Measurements from ENCODE around the gene MCOLN2. TPM values are rescaled to one million over a fixed set of nuclear protein-coding genes. Genes with fewer than 3 reads are reported as not detected.
A peak's percentile ranks its signal among the peaks of the same experiment; 100 is the strongest.

The MCOLN2 gene
- total RNA-seq, 2 experiments from 2014 or later: 51.8 to 60.6 TPM

DNA sequence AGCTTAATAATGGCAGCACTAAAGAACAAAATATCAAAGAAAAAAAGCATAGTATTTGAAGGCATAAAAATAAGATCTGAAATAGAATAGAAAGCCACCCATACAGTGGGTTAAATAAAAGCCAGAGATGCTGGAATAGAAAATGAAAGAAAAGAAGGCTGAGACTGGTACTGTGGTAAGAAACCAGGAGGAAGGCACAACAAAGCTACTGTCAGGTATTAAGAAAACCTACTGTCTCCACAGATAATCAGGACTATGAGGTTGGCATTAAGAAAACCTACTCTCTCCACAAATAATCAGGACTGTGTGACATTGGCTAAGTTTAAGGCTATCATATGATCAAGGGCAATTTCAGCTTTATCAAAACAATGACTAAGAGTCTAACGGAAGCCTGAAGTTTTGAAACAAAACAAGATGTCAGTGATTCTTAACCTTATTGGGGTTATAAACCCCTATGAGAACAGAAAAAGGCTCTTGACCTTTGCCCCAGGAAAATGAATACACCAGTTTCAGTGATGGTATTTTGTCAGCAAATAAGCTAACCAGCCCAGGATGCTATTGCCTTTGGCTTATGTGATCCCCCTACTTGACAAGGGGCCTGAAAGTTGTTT lies 24.4 kb downstream of the MCOLN2 start:
- CTCF ChIA-PET: interaction anchor here (0.9 to 3.5 kb wide), 10 partner anchors 10 to 286 kb away, joined by 3 to 23 read pairs (median 5); partner anchors contain the start of genes C1orf52 and MCOLN2
- peaks cover 34% of the 10 kb centered on the region for H3K36me3 Mint-ChIP-seq
- H3K4me3 Mint-ChIP-seq: peak overlapping the region; percentile 66
- H3K4me1 Mint-ChIP-seq: peaks cover 69% of the 10 kb centered on the region
- ATAC-seq (peak; percentile 67), DNase-seq (no peak)
- H3K27ac Mint-ChIP-seq: peak overlapping the region; percentile 97
- H3K27me3 Mint-ChIP-seq: no peaks in the 10 kb centered on the region
- no peaks in the 10 kb centered on the region for H3K9me3 Mint-ChIP-seq (ENCODE audit: low read depth)

DNA sequence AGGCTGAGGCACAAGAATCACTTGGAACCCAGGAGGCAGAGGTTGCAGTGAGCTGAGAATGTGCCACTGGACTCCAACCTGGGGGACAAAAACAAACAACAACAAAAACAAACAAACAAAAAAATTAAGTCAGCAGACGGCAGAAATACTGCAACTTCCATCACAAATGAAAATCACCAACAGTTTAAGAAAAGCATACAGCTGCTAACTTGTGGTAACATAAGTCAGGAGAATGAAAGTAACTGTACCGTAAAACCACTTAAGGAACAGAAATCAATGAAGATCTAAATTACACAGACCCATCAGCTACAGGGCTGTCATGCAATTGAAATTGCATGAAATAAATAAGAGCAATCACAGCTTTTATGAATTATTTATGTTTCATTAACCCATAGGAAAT lies 25.0 kb downstream of the MCOLN2 start:
- no peak for DNase-seq
- Mint-ChIP-seq H3K27me3 (no peaks in the 10 kb centered on the region), H3K4me3 (peak overlapping the region; percentile 66), H3K27ac (peak overlapping the region; percentile 97), H3K36me3 (peaks cover 30% of the 10 kb centered on the region), H3K4me1 (peaks cover 68% of the 10 kb centered on the region), H3K9me3 (ENCODE audit: low read depth) (no peaks in the 10 kb centered on the region)
- peak; percentile 26 for ATAC-seq
- CTCF ChIA-PET: interaction anchor here (1.0 to 3.5 kb wide), 10 partner anchors 20 to 287 kb away, joined by 3 to 23 read pairs (median 6); partner anchors contain the start of genes C1orf52 and MCOLN2

DNA sequence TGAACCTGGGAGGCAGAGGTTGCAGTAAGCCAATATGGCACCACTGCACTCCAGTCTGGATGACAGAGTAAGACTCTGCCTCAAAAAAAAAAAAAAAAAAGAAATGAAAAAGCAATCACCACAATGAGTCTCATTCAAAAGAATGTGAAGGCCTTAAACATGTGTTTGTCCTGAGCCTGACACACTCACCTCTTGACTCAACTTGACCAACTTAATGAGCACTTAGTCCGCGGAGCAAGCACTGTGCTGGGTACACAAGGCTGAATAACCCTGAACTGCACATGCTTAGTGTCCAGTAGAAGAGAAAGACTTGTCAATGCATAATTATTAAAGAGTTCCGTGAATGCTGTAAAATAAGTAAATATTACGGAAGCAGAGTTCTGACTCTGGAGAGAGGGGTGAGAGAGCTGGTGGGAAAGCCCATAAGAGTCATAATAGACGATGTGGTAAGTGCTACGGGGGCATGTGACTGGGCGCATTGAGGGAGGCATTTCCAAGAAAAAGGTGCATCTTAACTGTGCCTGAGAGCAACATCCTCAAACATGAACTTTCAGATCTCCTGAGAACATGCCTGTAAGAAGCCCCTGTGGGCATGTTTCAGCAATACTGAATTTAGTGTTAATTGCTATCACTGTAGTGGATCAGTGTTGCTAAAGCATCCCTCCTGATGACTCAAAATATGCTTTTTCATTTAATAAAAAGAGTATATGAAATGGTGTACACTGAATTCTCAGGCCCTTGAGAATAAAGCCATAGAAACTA lies 27.2 kb downstream of the MCOLN2 start:
- ATAC-seq: peak; percentile 64
- CTCF ChIA-PET: interaction anchor here (1.0 kb wide), 2 partner anchors 25 to 58 kb away, joined by 3 read pairs; no protein-coding TSS in a partner anchor
- Mint-ChIP-seq H3K27ac (peak overlapping the region; percentile 68), H3K36me3 (peaks cover 32% of the 10 kb centered on the region), H3K27me3 (no peaks in the 10 kb centered on the region), H3K9me3 (ENCODE audit: low read depth) (no peaks in the 10 kb centered on the region), H3K4me1 (peaks cover 53% of the 10 kb centered on the region), H3K4me3 (no peak overlapping the region)
- peak; percentile 81 for DNase-seq

DNA sequence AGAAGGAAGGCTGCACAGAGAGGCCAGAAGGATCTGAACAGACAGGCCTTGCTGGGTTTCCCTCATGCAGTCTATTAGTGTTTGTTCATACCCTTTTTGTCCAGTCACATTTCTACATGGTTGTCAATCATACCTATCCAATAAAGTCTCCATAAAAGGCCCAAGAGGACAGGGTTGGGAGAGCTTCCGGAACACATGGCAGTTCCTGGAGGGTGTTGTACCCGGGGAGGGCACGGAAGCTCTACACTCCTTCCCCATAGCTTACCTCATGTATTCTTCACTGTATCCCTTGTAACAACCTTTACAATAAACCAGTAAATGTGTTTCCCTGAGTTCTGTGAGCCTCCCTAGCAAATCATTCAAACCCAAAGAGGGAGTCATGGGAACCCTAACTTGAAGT lies 28.0 kb downstream of the MCOLN2 start:
- ATAC-seq (no peak), DNase-seq (no peak)
- H3K9me3 Mint-ChIP-seq (ENCODE audit: low read depth): no peaks in the 10 kb centered on the region
- H3K4me3 Mint-ChIP-seq: no peak overlapping the region
- peaks cover 34% of the 10 kb centered on the region for H3K36me3 Mint-ChIP-seq
- CTCF ChIA-PET: interaction anchor here (0.7 to 1.0 kb wide), 2 partner anchors 9 to 24 kb away, joined by 3 read pairs; no protein-coding TSS in a partner anchor
- H3K27me3 Mint-ChIP-seq: no peaks in the 10 kb centered on the region
- peaks cover 45% of the 10 kb centered on the region for H3K4me1 Mint-ChIP-seq
- H3K27ac Mint-ChIP-seq: no peak overlapping the region

DNA sequence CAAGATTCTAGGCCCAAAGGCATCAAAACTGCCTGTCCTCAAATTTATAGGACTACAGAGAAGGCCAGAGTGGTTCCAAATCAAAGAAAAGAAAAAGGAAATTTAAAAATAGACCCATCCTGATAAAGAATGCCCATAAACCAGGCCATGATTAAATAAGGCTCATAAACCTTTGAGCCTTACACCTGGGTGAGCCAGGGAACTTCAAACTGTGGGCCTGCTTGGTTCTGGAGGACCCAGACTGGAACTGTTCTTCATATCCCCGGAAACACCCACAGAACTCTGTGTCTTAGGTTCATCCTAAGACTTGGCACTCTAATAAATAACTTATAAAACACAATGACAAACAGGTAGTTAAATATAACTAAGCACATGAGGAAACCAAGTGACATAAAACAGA lies 28.8 kb downstream of the MCOLN2 start:
- DNase-seq (no peak), ATAC-seq (no peak)
- Mint-ChIP-seq H3K4me3 (no peak overlapping the region), H3K4me1 (peaks cover 37% of the 10 kb centered on the region), H3K27me3 (no peaks in the 10 kb centered on the region), H3K27ac (no peak overlapping the region), H3K9me3 (ENCODE audit: low read depth) (no peaks in the 10 kb centered on the region), H3K36me3 (peaks cover 42% of the 10 kb centered on the region)
- CTCF ChIA-PET: interaction anchor here (0.7 to 1.2 kb wide), 2 partner anchors 8 to 23 kb away, joined by 3 read pairs; no protein-coding TSS in a partner anchor

DNA sequence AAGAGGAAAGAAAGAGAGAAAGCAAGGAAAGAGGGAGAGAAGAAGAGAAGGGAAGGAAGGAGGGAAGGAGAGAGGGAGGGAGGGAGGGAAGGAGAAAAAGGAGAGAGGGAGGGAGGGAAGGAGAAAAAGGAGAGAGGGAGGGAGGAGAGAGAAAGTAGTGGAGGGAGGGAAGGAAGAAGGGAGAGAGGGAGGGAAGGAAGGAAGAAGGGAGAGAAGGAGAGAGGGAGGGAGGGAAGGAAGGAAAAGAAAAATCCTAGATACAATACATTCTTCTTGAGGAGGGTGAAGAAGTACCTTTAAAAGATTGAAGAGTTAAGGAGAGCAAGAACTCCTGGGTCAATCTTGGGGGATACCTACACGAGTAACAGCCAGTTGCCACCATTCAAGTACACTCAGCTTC lies 29.2 kb downstream of the MCOLN2 start:
- H3K36me3 Mint-ChIP-seq: peaks cover 44% of the 10 kb centered on the region
- H3K4me3 Mint-ChIP-seq: no peak overlapping the region
- peaks cover 33% of the 10 kb centered on the region for H3K4me1 Mint-ChIP-seq
- no peaks in the 10 kb centered on the region for H3K9me3 Mint-ChIP-seq (ENCODE audit: low read depth)
- no peaks in the 10 kb centered on the region for H3K27me3 Mint-ChIP-seq
- CTCF ChIA-PET: interaction anchor here (1.2 kb wide), 1 partner anchor 23 kb away, joined by 3 read pairs; no protein-coding TSS in a partner anchor
- H3K27ac Mint-ChIP-seq: no peak overlapping the region
- DNase-seq (no peak), ATAC-seq (no peak)

DNA sequence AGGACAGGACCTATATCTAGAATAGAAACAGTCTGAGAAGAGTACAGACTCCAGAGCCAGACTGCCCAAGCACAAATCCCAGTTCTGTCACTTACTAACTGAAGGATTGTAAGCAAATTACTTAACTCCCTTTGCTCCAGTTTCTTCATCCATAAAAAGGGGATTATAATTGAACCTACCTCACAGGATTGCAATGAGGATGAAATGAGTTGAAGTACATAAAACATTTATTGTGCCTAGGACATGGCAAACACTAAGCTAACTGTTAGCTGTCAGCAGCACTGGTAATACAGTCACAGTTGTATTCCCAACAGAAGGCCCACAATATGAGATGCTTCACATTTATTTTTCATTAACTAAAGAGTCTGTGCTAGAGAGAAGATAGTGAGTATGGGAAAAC lies 33.9 kb downstream of the MCOLN2 start:
- no peak for ATAC-seq
- Mint-ChIP-seq H3K9me3 (ENCODE audit: low read depth) (no peaks in the 10 kb centered on the region), H3K27me3 (no peaks in the 10 kb centered on the region), H3K4me1 (peaks cover 19% of the 10 kb centered on the region), H3K36me3 (peaks cover 52% of the 10 kb centered on the region), H3K4me3 (no peak overlapping the region), H3K27ac (no peak overlapping the region)
- no peak for DNase-seq
- CTCF ChIA-PET: interaction anchor here (1.3 kb wide), 1 partner anchor 64 kb away, joined by 3 read pairs; no protein-coding TSS in a partner anchor

GRCh38 chr1:84961316-84961715 lies 35.6 kb downstream of the MCOLN2 start:
- H3K36me3 Mint-ChIP-seq: peaks cover 64% of the 10 kb centered on the region

GRCh38 chr1:84960371-84960770 lies 36.5 kb downstream of the MCOLN2 start:
- no peaks in the 10 kb centered on the region for H3K9me3 Mint-ChIP-seq (ENCODE audit: low read depth)
- DNase-seq (no peak), ATAC-seq (no peak)
- CTCF ChIA-PET: interaction anchor here (1.3 to 4.8 kb wide), 6 partner anchors 8 to 299 kb away, joined by 3 to 26 read pairs (median 4); partner anchors contain the start of gene C1orf52
- H3K36me3 Mint-ChIP-seq: peaks cover 66% of the 10 kb centered on the region
- H3K27ac Mint-ChIP-seq: no peak overlapping the region
- H3K4me3 Mint-ChIP-seq: no peak overlapping the region
- H3K4me1 Mint-ChIP-seq: peaks cover 17% of the 10 kb centered on the region
- no peaks in the 10 kb centered on the region for H3K27me3 Mint-ChIP-seq

More at GRCh38 chr1:84961316-84961715, 35.6 kb downstream of the MCOLN2 start:
- no peak for ATAC-seq
- no peaks in the 10 kb centered on the region for H3K9me3 Mint-ChIP-seq (ENCODE audit: low read depth)
- H3K27me3 Mint-ChIP-seq: no peaks in the 10 kb centered on the region
- no peak overlapping the region for H3K27ac Mint-ChIP-seq
- peaks cover 17% of the 10 kb centered on the region for H3K4me1 Mint-ChIP-seq
- CTCF ChIA-PET: interaction anchor here (1.0 to 1.4 kb wide), 3 partner anchors 34 to 310 kb away, joined by 3 to 4 read pairs (median 3); no protein-coding TSS in a partner anchor
- no peak overlapping the region for H3K4me3 Mint-ChIP-seq
- no peak for DNase-seq

- Mint-ChIP-seq H3K4me3 (no peak overlapping the region), H3K9me3 (ENCODE audit: low read depth) (no peaks in the 10 kb centered on the region), H3K27ac (peak overlapping the region; percentile 41), H3K27me3 (no peaks in the 10 kb centered on the region), H3K4me1 (peaks cover 17% of the 10 kb centered on the region), H3K36me3 (peaks cover 72% of the 10 kb centered on the region)
- ATAC-seq (peak; percentile 95), DNase-seq (peak; percentile 76)
- CTCF ChIA-PET: interaction anchor here (1.3 to 4.8 kb wide), 8 partner anchors 11 to 300 kb away, joined by 3 to 26 read pairs (median 4); partner anchors contain the start of gene C1orf52
Observed at GRCh38 chr1:84959294-84959693, 37.6 kb downstream of the MCOLN2 start.

DNA sequence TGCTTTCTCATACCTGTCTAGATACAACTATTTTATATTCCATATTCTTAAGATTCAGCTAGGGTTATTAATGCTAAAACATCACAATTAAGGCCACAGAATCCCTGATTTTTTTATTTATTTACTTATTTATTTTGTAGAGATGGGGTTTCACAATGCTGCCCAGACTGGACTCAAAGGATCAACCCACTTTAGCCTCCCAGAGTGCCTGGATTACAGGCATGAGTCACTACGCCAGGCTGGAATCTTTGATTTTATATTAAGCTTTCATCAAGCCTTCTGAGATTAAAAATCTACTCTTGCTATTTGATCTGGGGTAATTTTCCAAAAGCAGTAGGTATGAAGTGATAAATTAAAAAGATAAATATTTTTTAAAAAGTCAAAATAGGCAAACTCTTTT lies 38.9 kb downstream of the MCOLN2 start:
- Mint-ChIP-seq H3K4me3 (no peak overlapping the region), H3K36me3 (peaks cover 71% of the 10 kb centered on the region), H3K27ac (no peak overlapping the region), H3K4me1 (peaks cover 17% of the 10 kb centered on the region), H3K27me3 (no peaks in the 10 kb centered on the region), H3K9me3 (ENCODE audit: low read depth) (no peaks in the 10 kb centered on the region)
- DNase-seq (no peak), ATAC-seq (no peak)
- CTCF ChIA-PET: interaction anchor here (1.0 to 4.8 kb wide), 5 partner anchors 13 to 301 kb away, joined by 3 to 26 read pairs (median 7); partner anchors contain the start of gene C1orf52

- Mint-ChIP-seq H3K27me3 (no peaks in the 10 kb centered on the region), H3K27ac (no peak overlapping the region), H3K36me3 (peaks cover 76% of the 10 kb centered on the region), H3K4me3 (no peak overlapping the region), H3K4me1 (peaks cover 16% of the 10 kb centered on the region), H3K9me3 (ENCODE audit: low read depth) (no peaks in the 10 kb centered on the region)
- no peak for ATAC-seq
- CTCF ChIA-PET: interaction anchor here (1.4 to 4.8 kb wide), 2 partner anchors 8 to 12 kb away, joined by 4 to 26 read pairs; no protein-coding TSS in a partner anchor
- DNase-seq: no peak
Observed at GRCh38 chr1:84956655-84957054, 40.3 kb downstream of the MCOLN2 start.

- CTCF ChIA-PET: interaction anchor here (1.4 to 4.8 kb wide), 2 partner anchors 8 to 11 kb away, joined by 4 to 26 read pairs; no protein-coding TSS in a partner anchor
- Mint-ChIP-seq H3K9me3 (ENCODE audit: low read depth) (no peaks in the 10 kb centered on the region), H3K4me3 (no peak overlapping the region), H3K27ac (no peak overlapping the region), H3K4me1 (peaks cover 11% of the 10 kb centered on the region), H3K27me3 (no peaks in the 10 kb centered on the region), H3K36me3 (peaks cover 76% of the 10 kb centered on the region)
- DNase-seq (no peak), ATAC-seq (no peak)
Observed at GRCh38 chr1:84956097-84956496, 40.8 kb downstream of the MCOLN2 start.
